K562 (cell line): ENCODE measurements around the gene MT4. TPM values are rescaled to one million over a fixed set of nuclear protein-coding genes. Genes with fewer than 3 reads are reported as not detected.

ENCODE experiments used
- ATAC-seq: fragments of 200-7000 bp; cut with Tn5 transposase; 3 replicates; pipeline ENCODE4 v1.9.1; 2020; ENCODE audit warnings: moderate library complexity
- BruUV-seq: library from RNA; stranded (reverse); fragments of 400-500 nt; replicated peaks from 2 replicates; lab custom pipeline; 2021; lab: Mats Ljungman, UMichigan
- CTCF ChIA-PET: fragments of 300-600 bp; formaldehyde crosslinking; extraction: SDS; loops from one replicate; lab custom pipeline; 2021; ENCODE audit warnings: low intra/inter-chr PET ratio; lab: Yijun Ruan, JAX
- POLR2A ChIA-PET: fragments of 300-600, 350-650 bp; sonication (Branson Sonifier 250); formaldehyde crosslinking; extraction: SDS; loops from one replicate; lab custom pipeline; 2021; ENCODE audit warnings: antibody characterized with exemption, inconsistent platforms; lab: Yijun Ruan, JAX
- DNase-seq, 4 experiments: peaks; one replicate each; pipeline versions ENCODE4 v3.0.0 to v3.0.0-alpha.2; 2011 to 2018; ENCODE audit warnings: low spot score in 3 of 4, mixed read lengths in 3 of 4; ENCODE audit errors: extremely low read depth in 1 of 4
- FAIRE-seq: peaks from 2 replicates; lab custom pipeline; 2011; peaks lifted over from hg19 to GRCh38; lab: Jason Lieb, UNC
- H2AFZ ChIP-seq: 2 replicates; pipeline ENCODE4 v1.6.0; 2011; ENCODE audit warnings: low read depth, low read length, control low read depth, inconsistent platforms
- H3K27ac ChIP-seq: fragments of 200-600 bp; 3 replicates; pipeline ENCODE4 v1.8.0; 2011; ENCODE audit warnings: low read depth, mild to moderate bottlenecking, control low read depth, inconsistent platforms, low read length, moderate library complexity, mixed read lengths; ENCODE audit errors: extremely low read depth
- H3K27me3 ChIP-seq, 2 experiments: fragments of 300-600 bp in 1 of 2; 2 replicates in 1 of 2; 3 replicates in 1 of 2; pipeline versions ENCODE4 v1.6.0 to v1.8.0; 2011; ENCODE audit warnings: inconsistent platforms in 2 of 2, low read length in 2 of 2, mild to moderate bottlenecking in 1 of 2, mixed read lengths in 1 of 2, moderate library complexity in 1 of 2; ENCODE audit not compliant: control insufficient read depth in 2 of 2, insufficient read depth in 2 of 2
- H3K36me3 ChIP-seq: fragments of 300-600 bp; 3 replicates; pipeline ENCODE4 v1.8.0; 2011; ENCODE audit warnings: mild to moderate bottlenecking, low read length, inconsistent platforms; ENCODE audit not compliant: control insufficient read depth, insufficient read depth
- H3K4me1 ChIP-seq, 2 experiments: fragments of 200-600 bp in 1 of 2; replicated peaks in 1 of 2; 2 replicates in 1 of 2; 3 replicates in 1 of 2; pipeline versions ENCODE4 v1.5.1 to v1.8.0; 2011; ENCODE audit warnings: inconsistent platforms in 2 of 2, low read length in 2 of 2, mild to moderate bottlenecking in 1 of 2, mixed read lengths in 1 of 2, moderate library complexity in 1 of 2; ENCODE audit not compliant: control insufficient read depth in 2 of 2, insufficient read depth in 2 of 2
- H3K4me2 ChIP-seq: 2 replicates; pipeline ENCODE4 v1.6.1; 2011; ENCODE audit warnings: low read length, control low read depth, inconsistent platforms, mixed read lengths; ENCODE audit not compliant: insufficient read depth
- H3K4me3 ChIP-seq: fragments of 200-600 bp; sonication (generic), shearing (Covaris generic); 2 replicates; pipeline ENCODE4 v1.5.1; 2016; ENCODE audit warnings: control low read depth, inconsistent platforms
- H3K79me2 ChIP-seq: fragments of 200-600 bp; 3 replicates; pipeline ENCODE4 v1.8.0; 2011; ENCODE audit warnings: low read length, inconsistent platforms; ENCODE audit not compliant: control insufficient read depth, insufficient read depth
- H3K9ac ChIP-seq, 2 experiments: 2 replicates each; pipeline versions ENCODE4 v1.6.0 to v1.6.1; 2011; ENCODE audit warnings: low read depth in 2 of 2, low read length in 2 of 2, control low read depth in 1 of 2, inconsistent platforms in 1 of 2, mild to moderate bottlenecking in 1 of 2, mixed read lengths in 1 of 2; ENCODE audit not compliant: insufficient read depth in 1 of 2
- H3K9me1 ChIP-seq: one replicate; pipeline ENCODE4 v1.6.0; 2011; ENCODE audit warnings: inconsistent platforms, mild to moderate bottlenecking, low read length, moderate library complexity; ENCODE audit not compliant: control insufficient read depth, insufficient read depth
- H3K9me3 ChIP-seq: replicated peaks from 2 replicates; pipeline ENCODE4 v1.5.1; 2011; ENCODE audit warnings: low read depth, low read length, inconsistent platforms; ENCODE audit not compliant: control insufficient read depth, insufficient read depth
- H4K20me1 ChIP-seq: replicated peaks from 2 replicates; pipeline ENCODE4 v1.6.1; 2011; ENCODE audit warnings: low read length, inconsistent platforms, mixed read lengths; ENCODE audit not compliant: control insufficient read depth, insufficient read depth
- ARID1B ChIP-seq: fragments of 450-650 bp; IDR thresholded peaks from 2 replicates; pipeline ENCODE4 v1.6.1; 2016; ENCODE audit warnings: antibody characterized with exemption, mild to moderate bottlenecking, inconsistent platforms
- BMI1 ChIP-seq: fragments of 150-350 bp; IDR thresholded peaks from 2 replicates; pipeline ENCODE4 v1.6.1; 2014; ENCODE audit warnings: low read length
- GATA2 ChIP-seq: sonication (generic); formaldehyde crosslinking; IDR thresholded peaks from 2 replicates; pipeline ENCODE4 v1.4.0; 2020; ENCODE audit warnings: mild to moderate bottlenecking, missing genetic modification reagents
- NR1H2 ChIP-seq: sonication (generic); formaldehyde crosslinking; IDR thresholded peaks from 2 replicates; pipeline ENCODE4 v1.4.0; 2020; ENCODE audit warnings: mild to moderate bottlenecking, missing genetic modification reagents
- PCBP2 ChIP-seq: fragments of 200-400 bp; formaldehyde crosslinking; IDR thresholded peaks from 2 replicates; pipeline ENCODE4 v1.6.1; 2018; ENCODE audit warnings: low read length, low read depth, mild to moderate bottlenecking, moderate library complexity; ENCODE audit not compliant: poor library complexity, severe bottlenecking
- PRPF4 ChIP-seq: fragments of 200-400 bp; formaldehyde crosslinking; IDR thresholded peaks from one replicate; pipeline ENCODE4 v1.6.1; 2017; ENCODE audit warnings: low read length, low read depth, mild to moderate bottlenecking; ENCODE audit not compliant: insufficient read depth, poor library complexity, severe bottlenecking
- SMC3 ChIP-seq: conservative IDR thresholded peaks from 2 replicates; pipeline ENCODE4 v1.6.1; 2011; ENCODE audit warnings: low read depth, low read length, improper control_type of control experiment; ENCODE audit not compliant: insufficient read depth
- TCF7 ChIP-seq: sonication (generic); IDR thresholded peaks from 2 replicates; pipeline ENCODE4 v1.6.1; 2016; ENCODE audit warnings: antibody characterized with exemption, borderline replicate concordance
- ZNF133 ChIP-seq: fragments of 250-450 bp; sonication (Bioruptor Pico); IDR thresholded peaks from 2 replicates; pipeline ENCODE4 v1.4.0; 2020; ENCODE audit warnings: mild to moderate bottlenecking
- ZNF707 ChIP-seq: fragments of 250-450 bp; sonication (Bioruptor Pico); conservative IDR thresholded peaks from 2 replicates; pipeline ENCODE4 v1.8.0; 2022; ENCODE audit warnings: inconsistent platforms, mild to moderate bottlenecking, moderate library complexity
- WGBS: fragments of 100-300 bp; shearing (Covaris generic); methylation state at CpG from one replicate; pipeline ENCODE4 v1.1.6; 2016; ENCODE audit warnings: low coverage, mixed read lengths; ENCODE audit not compliant: insufficient coverage; ENCODE audit errors: missing lambda C conversion rate; 5-methylcytosine and 5-hydroxymethylcytosine counted together
- in situ Hi-C: fragments of 300-500 bp; cut with MboI; formaldehyde crosslinking; loops from 4 replicates; pipeline ENCODE4 v1.15.0; 2018; ENCODE audit warnings: inconsistent platforms, mixed read lengths
- intact Hi-C: fragments of 100-400 bp; cut with micrococcal nuclease; formaldehyde crosslinking; loops from 2 replicates; pipeline ENCODE4 v1.14.2; 2022
- polyA plus RNA-seq, 8 experiments: library from polyadenylated mRNA; depleted of rRNA in 4 of 8; stranded (reverse) in 5 of 8; unstranded in 3 of 8; fragments of >200 nt; fragmentation: Nextera tagmentation in 2 of 8; fragmentation: Illumina TruSeq in 1 of 8; extraction: Ambion mirVana in 2 of 8; extraction: Trizol in 1 of 8; gene quantifications; 2 replicates each; pipeline versions ENCODE4 v1.2.1 to v1.2.3, GENCODE V29; 2011 to 2014; ENCODE audit warnings: inconsistent platforms in 1 of 8, missing spikeins in 1 of 8
- total RNA-seq, 7 experiments: library from RNA; depleted of rRNA in 6 of 7; stranded (reverse); fragments of >200 nt in 6 of 7; fragmentation: Illumina TruSeq in 2 of 7; extraction: Trizol in 2 of 7; gene quantifications; 2 replicates each; pipeline versions ENCODE4 v1.2.1 to v1.2.3, GENCODE V29; 2011 to 2021; ENCODE audit warnings: low replicate concordance in 1 of 7
- TF ChIP-seq, protein P1 (sequence below): fragments of 250-450 bp; sonication (Bioruptor Pico); IDR thresholded peaks from 2 replicates; pipeline ENCODE4 v1.8.0; 2022; ENCODE audit warnings: moderate library complexity, mild to moderate bottlenecking, inconsistent platforms
- TF ChIP-seq, protein P2 (sequence below): fragments of 250-450 bp; sonication (Bioruptor Pico); IDR thresholded peaks from 2 replicates; pipeline ENCODE4 v1.5.0; 2021; ENCODE audit warnings: mild to moderate bottlenecking, borderline replicate concordance
- TF ChIP-seq, protein P3 (sequence below), 3 experiments: fragments of 200-800 bp in 1 of 3; sonication (Bioruptor generic) in 1 of 3; sonication (generic) in 1 of 3; formaldehyde crosslinking in 1 of 3; IDR thresholded peaks; 2 replicates each; pipeline versions ENCODE4 v1.6.1 to v1.8.0; 2016 to 2022; ENCODE audit warnings: mild to moderate bottlenecking in 2 of 3, missing compliant biosample characterization in 2 of 3, missing genetic modification characterization in 2 of 3, missing genetic modification reagents in 1 of 3
- TF ChIP-seq, protein P4 (sequence below), 3 experiments: IDR thresholded peaks in 2 of 3; conservative IDR thresholded peaks in 1 of 3; 2 replicates each; pipeline ENCODE4 v1.5.1; 2011 to 2012; ENCODE audit warnings: low read length in 3 of 3, mild to moderate bottlenecking in 3 of 3, control low read depth in 2 of 3, improper control_type of control experiment in 1 of 3, inconsistent platforms in 1 of 3, low read depth in 1 of 3, mixed read lengths in 1 of 3, moderate library complexity in 1 of 3; ENCODE audit not compliant: insufficient read depth in 2 of 3

MT4 gene
- total and polyA plus RNA-seq, 9 of the 15 experiments (the other 6 are each of a cell fraction or from before 2014, with no cell fraction given): not detected

DNA sequence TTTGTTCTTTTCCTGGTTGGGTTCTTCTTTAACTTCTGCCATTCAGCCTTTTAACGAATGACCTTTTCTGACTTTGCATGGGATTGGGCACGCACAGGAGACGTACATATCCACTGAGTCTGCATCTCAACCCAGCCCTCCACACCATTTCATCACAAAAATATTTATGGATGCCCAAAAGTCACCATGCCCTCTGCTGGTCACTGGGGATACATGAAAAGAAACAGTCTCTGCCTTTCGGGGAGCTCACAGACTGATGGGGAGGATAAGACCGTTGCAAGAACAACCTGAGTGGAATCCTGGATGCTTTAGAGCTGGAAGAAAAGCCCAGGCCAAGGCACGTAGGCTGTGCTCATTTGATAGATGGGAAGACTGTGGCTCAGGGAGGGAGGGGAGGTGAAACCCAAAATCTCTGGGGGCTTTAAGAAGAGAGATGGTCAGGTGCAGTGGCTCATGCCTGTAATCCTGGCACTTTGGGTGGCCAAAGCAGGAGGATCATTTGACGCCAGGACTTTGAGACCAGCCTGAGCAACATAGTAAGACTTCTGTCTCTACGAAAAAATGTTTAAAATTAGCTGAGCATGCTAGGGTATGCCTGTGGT lies 35.6 kb downstream of the MT4 start:
- Histone ChIP-seq H4K20me1 (no peaks in the 10 kb centered on the region), H3K27ac (no peak overlapping the region), H3K4me1 (no peaks in the 10 kb centered on the region; a peak in 1 of 5 replicates), H3K4me2 (no peak overlapping the region), H3K9me1 (no peaks in the 10 kb centered on the region), H3K27me3 (peaks cover 3 to 16% of the 10 kb centered on the region in 2 experiments; a peak in 2 of 5 replicates), H3K4me3 (no peak overlapping the region), H3K9ac (no peak overlapping the region), H3K79me2 (no peaks in the 10 kb centered on the region), H3K36me3 (no peaks in the 10 kb centered on the region), H3K9me3 (no peaks in the 10 kb centered on the region), H2AFZ (no peak overlapping the region)
- FAIRE-seq (peak; percentile 90), DNase-seq (peak; percentile 47 to 61 (median 56)), ATAC-seq (peak; percentile 78)
- ChIA-PET POLR2A (interaction anchor here (0.6 to 1.0 kb wide), 3 partner anchors 101 to 463 kb away, joined by 3 to 4 read pairs (median 4); no protein-coding TSS in a partner anchor), CTCF (interaction anchor here (0.6 to 1.2 kb wide), 3 partner anchors 22 to 101 kb away, joined by 3 to 4 read pairs (median 4); no protein-coding TSS in a partner anchor)
- BruUV-seq: no TSS peak
- intact Hi-C loops: no loop called here
- WGBS: under 1% methylated on average over 8 of the region's 8 CpGs
- in situ Hi-C loops: no loop called here
- no peak for TF ChIP-seq TCF7
- TF ChIP-seq BMI1: no peak
- peak; percentile 38; the same call in 1 of the 2 replicates for TF ChIP-seq GATA2 (CRISPR knock-in tag)
- TF ChIP-seq, protein P1, sequence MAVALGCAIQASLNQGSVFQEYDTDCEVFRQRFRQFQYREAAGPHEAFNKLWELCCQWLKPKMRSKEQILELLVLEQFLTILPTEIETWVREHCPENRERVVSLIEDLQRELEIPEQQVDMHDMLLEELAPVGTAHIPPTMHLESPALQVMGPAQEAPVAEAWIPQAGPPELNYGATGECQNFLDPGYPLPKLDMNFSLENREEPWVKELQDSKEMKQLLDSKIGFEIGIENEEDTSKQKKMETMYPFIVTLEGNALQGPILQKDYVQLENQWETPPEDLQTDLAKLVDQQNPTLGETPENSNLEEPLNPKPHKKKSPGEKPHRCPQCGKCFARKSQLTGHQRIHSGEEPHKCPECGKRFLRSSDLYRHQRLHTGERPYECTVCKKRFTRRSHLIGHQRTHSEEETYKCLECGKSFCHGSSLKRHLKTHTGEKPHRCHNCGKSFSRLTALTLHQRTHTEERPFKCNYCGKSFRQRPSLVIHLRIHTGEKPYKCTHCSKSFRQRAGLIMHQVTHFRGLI (CRISPR knock-in tag): no peak
- TF ChIP-seq, protein P2, sequence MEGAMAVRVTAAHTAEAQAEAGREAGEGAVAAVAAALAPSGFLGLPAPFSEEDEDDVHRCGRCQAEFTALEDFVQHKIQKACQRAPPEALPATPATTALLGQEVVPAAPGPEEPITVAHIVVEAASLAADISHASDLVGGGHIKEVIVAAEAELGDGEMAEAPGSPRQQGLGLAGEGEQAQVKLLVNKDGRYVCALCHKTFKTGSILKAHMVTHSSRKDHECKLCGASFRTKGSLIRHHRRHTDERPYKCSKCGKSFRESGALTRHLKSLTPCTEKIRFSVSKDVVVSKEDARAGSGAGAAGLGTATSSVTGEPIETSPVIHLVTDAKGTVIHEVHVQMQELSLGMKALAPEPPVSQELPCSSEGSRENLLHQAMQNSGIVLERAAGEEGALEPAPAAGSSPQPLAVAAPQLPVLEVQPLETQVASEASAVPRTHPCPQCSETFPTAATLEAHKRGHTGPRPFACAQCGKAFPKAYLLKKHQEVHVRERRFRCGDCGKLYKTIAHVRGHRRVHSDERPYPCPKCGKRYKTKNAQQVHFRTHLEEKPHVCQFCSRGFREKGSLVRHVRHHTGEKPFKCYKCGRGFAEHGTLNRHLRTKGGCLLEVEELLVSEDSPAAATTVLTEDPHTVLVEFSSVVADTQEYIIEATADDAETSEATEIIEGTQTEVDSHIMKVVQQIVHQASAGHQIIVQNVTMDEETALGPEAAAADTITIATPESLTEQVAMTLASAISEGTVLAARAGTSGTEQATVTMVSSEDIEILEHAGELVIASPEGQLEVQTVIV: no peak
- TF ChIP-seq ARID1B: no peak
- TF ChIP-seq ZNF133 (CRISPR knock-in tag): no peak
- TF ChIP-seq PRPF4: no peak
- no peak for TF ChIP-seq NR1H2
- TF ChIP-seq, protein P3, sequence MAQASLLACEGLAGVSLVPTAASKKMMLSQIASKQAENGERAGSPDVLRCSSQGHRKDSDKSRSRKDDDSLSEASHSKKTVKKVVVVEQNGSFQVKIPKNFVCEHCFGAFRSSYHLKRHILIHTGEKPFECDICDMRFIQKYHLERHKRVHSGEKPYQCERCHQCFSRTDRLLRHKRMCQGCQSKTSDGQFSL (CRISPR knock-in tag; IDR thresholded peaks at IDR 0.05): no peak
- TF ChIP-seq, protein P3 (tag; IDR thresholded peaks at IDR 0.05): no peak
- TF ChIP-seq, protein P4, sequence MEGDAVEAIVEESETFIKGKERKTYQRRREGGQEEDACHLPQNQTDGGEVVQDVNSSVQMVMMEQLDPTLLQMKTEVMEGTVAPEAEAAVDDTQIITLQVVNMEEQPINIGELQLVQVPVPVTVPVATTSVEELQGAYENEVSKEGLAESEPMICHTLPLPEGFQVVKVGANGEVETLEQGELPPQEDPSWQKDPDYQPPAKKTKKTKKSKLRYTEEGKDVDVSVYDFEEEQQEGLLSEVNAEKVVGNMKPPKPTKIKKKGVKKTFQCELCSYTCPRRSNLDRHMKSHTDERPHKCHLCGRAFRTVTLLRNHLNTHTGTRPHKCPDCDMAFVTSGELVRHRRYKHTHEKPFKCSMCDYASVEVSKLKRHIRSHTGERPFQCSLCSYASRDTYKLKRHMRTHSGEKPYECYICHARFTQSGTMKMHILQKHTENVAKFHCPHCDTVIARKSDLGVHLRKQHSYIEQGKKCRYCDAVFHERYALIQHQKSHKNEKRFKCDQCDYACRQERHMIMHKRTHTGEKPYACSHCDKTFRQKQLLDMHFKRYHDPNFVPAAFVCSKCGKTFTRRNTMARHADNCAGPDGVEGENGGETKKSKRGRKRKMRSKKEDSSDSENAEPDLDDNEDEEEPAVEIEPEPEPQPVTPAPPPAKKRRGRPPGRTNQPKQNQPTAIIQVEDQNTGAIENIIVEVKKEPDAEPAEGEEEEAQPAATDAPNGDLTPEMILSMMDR (IDR thresholded peaks at IDR 0.05 in 2 of 3, conservative IDR thresholded peaks at IDR 0.05 in 1 of 3; ENCODE audit: insufficient read depth in 2 of 3, low read depth in 1 of 3, low read length in 3 of 3): peak; percentile 61 to 74 (median 73)
- no peak for TF ChIP-seq ZNF707
- TF ChIP-seq PCBP2: no peak
- TF ChIP-seq SMC3: peak; percentile 52
